ENCODE data around the gene HS1BP3. TPM values are rescaled to one million over a fixed set of nuclear protein-coding genes. Genes with fewer than 3 reads are reported as not detected.

The HS1BP3 gene
- total RNA-seq, 1 experiment from 2014 or later: 17.1 TPM

DNA sequence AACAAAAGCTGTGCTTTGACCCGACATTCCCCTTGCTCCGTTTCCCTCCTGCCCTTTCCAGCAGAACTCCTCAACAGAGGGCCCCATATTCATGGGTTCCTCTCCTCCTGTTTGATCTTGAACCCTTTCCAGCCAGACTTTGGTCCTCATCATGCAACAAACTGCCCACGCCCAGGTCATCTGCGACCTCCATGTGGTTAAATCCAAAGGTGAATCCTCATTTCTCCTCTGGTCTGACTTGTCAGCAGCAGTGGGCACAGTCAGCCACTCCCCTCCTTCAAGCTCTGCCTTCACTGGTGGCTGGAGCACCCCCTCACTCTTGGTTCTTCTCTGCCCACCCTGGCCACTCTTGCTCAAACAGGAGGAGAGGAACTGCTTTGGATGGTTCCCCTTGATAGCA is 2.7 kb downstream of the HS1BP3 start:
- Histone ChIP-seq H3K79me2 (ENCODE audit: insufficient read depth, low read length) (no peaks in the 10 kb centered on the region), H2AFZ (ENCODE audit: low read depth, low read length, poor library complexity, severe bottlenecking) (no peak overlapping the region), H3K9me3 (ENCODE audit: control insufficient read depth in 1 of 2, insufficient read depth in 1 of 2, low read depth in 1 of 2, low read length in 2 of 2) (no peaks in the 10 kb centered on the region), H3K4me1 (ENCODE audit: control insufficient read depth in 1 of 2, insufficient read depth in 2 of 2, low read length in 2 of 2) (peaks cover 5 to 18% of the 10 kb centered on the region in 2 experiments), H4K20me1 (ENCODE audit: insufficient read depth) (no peaks in the 10 kb centered on the region), H3K27ac (ENCODE audit: low read depth, low read length) (no peak overlapping the region), H3K4me3 (replicated peaks in 1 of 2; ENCODE audit: low read depth in 1 of 2, low read length in 2 of 2) (no peak overlapping the region), H3K9me2 (ENCODE audit: insufficient read depth) (no peaks in the 10 kb centered on the region), H3K4me2 (ENCODE audit: low read length) (no peak overlapping the region), H3K9ac (ENCODE audit: low read length) (no peak overlapping the region), H3K27me3 (ENCODE audit: insufficient read depth, low read length) (no peaks in the 10 kb centered on the region), H3K36me3 (ENCODE audit: control insufficient read depth in 1 of 2, insufficient read depth in 2 of 2, low read length in 2 of 2) (peaks cover 0 to 3% of the 10 kb centered on the region in 2 experiments; a peak in 1 of 4 replicates)
- no peak for ATAC-seq
- no peak for DNase-seq (ENCODE audit: low read depth, low spot score)
- TF ChIP-seq ZFX (IDR thresholded peaks at IDR 0.05) (no peak), RAD21 (IDR thresholded peaks at IDR 0.05; ENCODE audit: low read depth) (no peak), FOSL1 (IDR thresholded peaks at IDR 0.05; ENCODE audit: low read depth) (no peak), POLR2A (IDR thresholded peaks at IDR 0.05; ENCODE audit: borderline replicate concordance, extremely low read depth, insufficient read depth, insufficient read length) (no peak), JUND (IDR thresholded peaks at IDR 0.05) (no peak), ZNF274 (IDR thresholded peaks at IDR 0.05; ENCODE audit: low read depth, low read length) (no peak)
- TF ChIP-seq, protein P1, sequence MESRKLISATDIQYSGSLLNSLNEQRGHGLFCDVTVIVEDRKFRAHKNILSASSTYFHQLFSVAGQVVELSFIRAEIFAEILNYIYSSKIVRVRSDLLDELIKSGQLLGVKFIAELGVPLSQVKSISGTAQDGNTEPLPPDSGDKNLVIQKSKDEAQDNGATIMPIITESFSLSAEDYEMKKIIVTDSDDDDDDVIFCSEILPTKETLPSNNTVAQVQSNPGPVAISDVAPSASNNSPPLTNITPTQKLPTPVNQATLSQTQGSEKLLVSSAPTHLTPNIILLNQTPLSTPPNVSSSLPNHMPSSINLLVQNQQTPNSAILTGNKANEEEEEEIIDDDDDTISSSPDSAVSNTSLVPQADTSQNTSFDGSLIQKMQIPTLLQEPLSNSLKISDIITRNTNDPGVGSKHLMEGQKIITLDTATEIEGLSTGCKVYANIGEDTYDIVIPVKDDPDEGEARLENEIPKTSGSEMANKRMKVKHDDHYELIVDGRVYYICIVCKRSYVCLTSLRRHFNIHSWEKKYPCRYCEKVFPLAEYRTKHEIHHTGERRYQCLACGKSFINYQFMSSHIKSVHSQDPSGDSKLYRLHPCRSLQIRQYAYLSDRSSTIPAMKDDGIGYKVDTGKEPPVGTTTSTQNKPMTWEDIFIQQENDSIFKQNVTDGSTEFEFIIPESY (IDR thresholded peaks at IDR 0.05; ENCODE audit: extremely low read depth, insufficient replicate concordance, low read length): no peak
- intact Hi-C loops (cut with micrococcal nuclease): no loop called here
- ChIA-PET CTCF (no interaction called here), POLR2A (no interaction called here), RAD21 (ENCODE audit: low non-redundant PET in 1 of 2, low total read pairs in 2 of 2, uncharacterized antibody in 2 of 2, unreplicated experiment in 2 of 2) (no interaction called here)
- no TSS peak for BruUV-seq (replicated peaks)

DNA sequence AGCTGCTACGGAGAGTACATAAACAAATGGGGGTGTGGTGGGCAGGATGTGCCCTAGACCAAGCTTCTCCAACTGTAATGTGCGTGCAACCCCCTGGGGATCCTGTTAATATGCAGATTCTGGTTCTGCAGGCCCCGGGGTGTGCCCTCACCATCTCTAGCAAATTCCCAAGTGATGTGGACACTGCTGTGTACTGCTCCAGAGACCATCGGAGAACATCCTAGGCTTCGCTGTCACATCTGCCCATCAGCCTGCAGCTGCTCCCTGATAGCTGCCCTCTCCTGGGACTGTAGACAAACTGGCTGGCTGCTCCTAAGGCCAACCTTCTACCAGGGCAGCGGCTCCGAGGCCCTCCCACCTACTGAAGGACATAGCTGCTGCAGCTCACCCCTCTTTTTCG is 3.2 kb downstream of the HS1BP3 start:
- ChIA-PET CTCF (no interaction called here), RAD21 (ENCODE audit: low non-redundant PET in 1 of 2, low total read pairs in 2 of 2, uncharacterized antibody in 2 of 2, unreplicated experiment in 2 of 2) (no interaction called here), POLR2A (no interaction called here)
- DNase-seq (ENCODE audit: low read depth, low spot score): no peak
- no peak for TF ChIP-seq POLR2A (IDR thresholded peaks at IDR 0.05; ENCODE audit: borderline replicate concordance, extremely low read depth, insufficient read depth, insufficient read length)
- TF ChIP-seq SP1 (IDR thresholded peaks at IDR 0.05; ENCODE audit: low read depth): no peak
- no peak for TF ChIP-seq FOSL1 (IDR thresholded peaks at IDR 0.05; ENCODE audit: low read depth)
- TF ChIP-seq SIN3A (IDR thresholded peaks at IDR 0.05; ENCODE audit: low read depth): no peak
- TF ChIP-seq TCF7L2 (IDR thresholded peaks at IDR 0.05; ENCODE audit: borderline replicate concordance, extremely low read depth, insufficient read depth, insufficient read length): no peak
- TF ChIP-seq, protein P2, sequence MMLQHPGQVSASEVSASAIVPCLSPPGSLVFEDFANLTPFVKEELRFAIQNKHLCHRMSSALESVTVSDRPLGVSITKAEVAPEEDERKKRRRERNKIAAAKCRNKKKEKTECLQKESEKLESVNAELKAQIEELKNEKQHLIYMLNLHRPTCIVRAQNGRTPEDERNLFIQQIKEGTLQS (IDR thresholded peaks at IDR 0.05): no peak
- TF ChIP-seq EZH2phosphoT487 (IDR thresholded peaks at IDR 0.05; ENCODE audit: borderline replicate concordance): no peak
- no peak for TF ChIP-seq ZFX (IDR thresholded peaks at IDR 0.05)
- no peak for TF ChIP-seq ZNF274 (IDR thresholded peaks at IDR 0.05; ENCODE audit: low read depth, low read length)
- TF ChIP-seq, protein P1 (IDR thresholded peaks at IDR 0.05; ENCODE audit: extremely low read depth, insufficient replicate concordance, low read length): no peak
- no TSS peak for BruUV-seq (replicated peaks)
- Histone ChIP-seq H3K9me3 (ENCODE audit: control insufficient read depth in 1 of 2, insufficient read depth in 1 of 2, low read depth in 1 of 2, low read length in 2 of 2) (no peaks in the 10 kb centered on the region), H3K4me3 (replicated peaks in 1 of 2; ENCODE audit: low read depth in 1 of 2, low read length in 2 of 2) (no peak overlapping the region), H3K79me2 (ENCODE audit: insufficient read depth, low read length) (no peaks in the 10 kb centered on the region), H3K4me2 (ENCODE audit: low read length) (no peak overlapping the region), H3K27ac (ENCODE audit: low read depth, low read length) (no peak overlapping the region), H3K36me3 (ENCODE audit: control insufficient read depth in 1 of 2, insufficient read depth in 2 of 2, low read length in 2 of 2) (peaks cover 0 to 3% of the 10 kb centered on the region in 2 experiments; a peak in 1 of 4 replicates), H3K27me3 (ENCODE audit: insufficient read depth, low read length) (no peaks in the 10 kb centered on the region), H3K9me2 (ENCODE audit: insufficient read depth) (no peaks in the 10 kb centered on the region), H3K4me1 (ENCODE audit: control insufficient read depth in 1 of 2, insufficient read depth in 2 of 2, low read length in 2 of 2) (peaks cover 5 to 18% of the 10 kb centered on the region in 2 experiments), H2AFZ (ENCODE audit: low read depth, low read length, poor library complexity, severe bottlenecking) (no peak overlapping the region), H3K9ac (ENCODE audit: low read length) (no peak overlapping the region), H4K20me1 (ENCODE audit: insufficient read depth) (no peaks in the 10 kb centered on the region)
- no peak for ATAC-seq
- intact Hi-C loops (cut with micrococcal nuclease): no loop called here

Measured in HCT116 (cell line).